Endodermal cell (in vitro differentiated cells): Measurements from ENCODE around the gene FAM13A. TPM values are rescaled to one million over a fixed set of nuclear protein-coding genes. Genes with fewer than 3 reads are reported as not detected.

Experiments
- DNase-seq: peaks from one replicate; pipeline ENCODE4 v3.0.0-alpha.2; 2017
- H3K27ac ChIP-seq: 2 replicates; pipeline ENCODE4 v1.5.1; 2013; ENCODE audit warnings: mild to moderate bottlenecking, low read depth, low read length, moderate library complexity
- H3K27me3 ChIP-seq: 2 replicates; pipeline ENCODE4 v1.6.1; 2013; ENCODE audit warnings: mild to moderate bottlenecking, low read length, moderate library complexity; ENCODE audit not compliant: insufficient read depth, control insufficient read depth, poor library complexity, severe bottlenecking
- H3K36me3 ChIP-seq: 2 replicates; pipeline ENCODE4 v1.7.0; 2013; ENCODE audit warnings: mild to moderate bottlenecking, low read length, moderate library complexity; ENCODE audit not compliant: control insufficient read depth, insufficient read depth
- H3K4me1 ChIP-seq: one replicate; pipeline ENCODE4 v1.7.0; 2013; ENCODE audit warnings: low read length; ENCODE audit not compliant: control insufficient read depth, insufficient read depth
- H3K4me3 ChIP-seq: 2 replicates; pipeline ENCODE4 v1.5.1; 2013; ENCODE audit warnings: mild to moderate bottlenecking, low read length, moderate library complexity
- H3K9ac ChIP-seq: 2 replicates; pipeline ENCODE4 v1.6.1; 2013; ENCODE audit warnings: mild to moderate bottlenecking, low read length, moderate library complexity; ENCODE audit not compliant: poor library complexity, severe bottlenecking; ENCODE audit errors: extremely low read depth
- H3K9me3 ChIP-seq: 2 replicates; pipeline ENCODE4 v1.6.1; 2013; ENCODE audit warnings: mild to moderate bottlenecking, low read length, moderate library complexity; ENCODE audit not compliant: control insufficient read depth
- H3K27ac Mint-ChIP-seq: 2 replicates; pipeline ENCODE4 v1.8.0; 2020; ENCODE audit warnings: mixed read lengths
- H3K27me3 Mint-ChIP-seq: 2 replicates; pipeline ENCODE4 v1.8.0; 2021; ENCODE audit warnings: mild to moderate bottlenecking, mixed read lengths; ENCODE audit not compliant: insufficient read depth
- H3K36me3 Mint-ChIP-seq: 2 replicates; pipeline ENCODE4 v1.8.0; 2020; ENCODE audit warnings: low read depth, mixed read lengths
- H3K4me1 Mint-ChIP-seq: 2 replicates; pipeline ENCODE4 v1.8.0; 2020; ENCODE audit warnings: mixed read lengths
- H3K4me3 Mint-ChIP-seq: 2 replicates; pipeline ENCODE4 v1.8.0; 2020; ENCODE audit warnings: mild to moderate bottlenecking, moderate library complexity, mixed read lengths
- H3K9me3 Mint-ChIP-seq: 2 replicates; pipeline ENCODE4 v1.8.0; 2020; ENCODE audit warnings: mild to moderate bottlenecking, mixed read lengths
- WGBS, 2 experiments: methylation state at CpG; one replicate each; pipeline versions ENCODE4 v1.1.5 to v1.1.7; 2013; ENCODE audit warnings: missing lambda C conversion rate in 2 of 2, mixed read lengths in 1 of 2; ENCODE audit not compliant: insufficient coverage in 1 of 2, insufficient read length in 1 of 2; 5-methylcytosine and 5-hydroxymethylcytosine counted together
- total RNA-seq, 2 donors: library from RNA; stranded (reverse); fragmentation: NEBNext Ultra II Directional in 1 of 2; extraction: Animal tissue kit (Norgen Biotek cat#: 25700) in 1 of 2; gene quantifications; 2 replicates in 1 of 2; 3 replicates in 1 of 2; pipeline ENCODE4 v1.2.1, GENCODE V29; 2021
- TF ChIP-seq, protein P1 (sequence below): fragments of 200-600 bp; sonication (generic); conservative IDR thresholded peaks from 2 replicates; pipeline ENCODE4 v1.5.0; 2021; ENCODE audit warnings: antibody characterized with exemption, mild to moderate bottlenecking

The FAM13A gene
- total RNA-seq, 2 donors from 2014 or later = 13.6 to 17.0 TPM

DNA sequence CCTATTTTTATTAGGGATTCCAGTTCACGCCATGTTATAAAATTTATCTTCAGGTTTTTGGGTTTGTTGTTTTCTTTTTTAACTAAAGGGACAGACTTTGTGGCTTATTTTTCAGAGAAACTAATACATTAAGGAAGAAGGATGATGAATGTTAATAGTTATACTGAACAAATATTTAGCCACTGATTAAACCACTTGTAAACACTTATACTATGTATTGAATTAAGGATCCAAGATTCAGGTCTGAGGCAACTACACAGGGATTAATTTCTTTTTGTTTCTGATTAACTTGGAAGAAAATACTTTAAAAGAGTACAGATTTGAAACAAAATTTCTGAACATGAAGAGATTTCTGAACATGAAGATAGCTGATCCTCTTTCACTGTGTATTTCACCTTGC, 276.6 kb downstream of the FAM13A start:
- TF ChIP-seq, protein P1, sequence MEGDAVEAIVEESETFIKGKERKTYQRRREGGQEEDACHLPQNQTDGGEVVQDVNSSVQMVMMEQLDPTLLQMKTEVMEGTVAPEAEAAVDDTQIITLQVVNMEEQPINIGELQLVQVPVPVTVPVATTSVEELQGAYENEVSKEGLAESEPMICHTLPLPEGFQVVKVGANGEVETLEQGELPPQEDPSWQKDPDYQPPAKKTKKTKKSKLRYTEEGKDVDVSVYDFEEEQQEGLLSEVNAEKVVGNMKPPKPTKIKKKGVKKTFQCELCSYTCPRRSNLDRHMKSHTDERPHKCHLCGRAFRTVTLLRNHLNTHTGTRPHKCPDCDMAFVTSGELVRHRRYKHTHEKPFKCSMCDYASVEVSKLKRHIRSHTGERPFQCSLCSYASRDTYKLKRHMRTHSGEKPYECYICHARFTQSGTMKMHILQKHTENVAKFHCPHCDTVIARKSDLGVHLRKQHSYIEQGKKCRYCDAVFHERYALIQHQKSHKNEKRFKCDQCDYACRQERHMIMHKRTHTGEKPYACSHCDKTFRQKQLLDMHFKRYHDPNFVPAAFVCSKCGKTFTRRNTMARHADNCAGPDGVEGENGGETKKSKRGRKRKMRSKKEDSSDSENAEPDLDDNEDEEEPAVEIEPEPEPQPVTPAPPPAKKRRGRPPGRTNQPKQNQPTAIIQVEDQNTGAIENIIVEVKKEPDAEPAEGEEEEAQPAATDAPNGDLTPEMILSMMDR = no peak
- no peaks in the 10 kb centered on the region for H3K27me3 ChIP-seq
- H3K36me3 ChIP-seq = no peaks in the 10 kb centered on the region
- no peak overlapping the region for H3K4me3 ChIP-seq
- no peaks in the 10 kb centered on the region for H3K9me3 ChIP-seq
- 95% methylated on average over 1 of the region's 1 CpG; no CpG with 5 or more reads in 1 of the 2 experiments for WGBS, 2 experiments
- H3K9ac ChIP-seq = no peak overlapping the region
- H3K4me1 Mint-ChIP-seq = peaks cover 1% of the 10 kb centered on the region
- no peaks in the 10 kb centered on the region for H3K9me3 Mint-ChIP-seq
- H3K27ac ChIP-seq = no peak overlapping the region
- no peaks in the 10 kb centered on the region for H3K4me1 ChIP-seq
- no peak overlapping the region for H3K27ac Mint-ChIP-seq
- no peak for DNase-seq
- no peaks in the 10 kb centered on the region for H3K36me3 Mint-ChIP-seq
- no peaks in the 10 kb centered on the region for H3K27me3 Mint-ChIP-seq
- H3K4me3 Mint-ChIP-seq = no peak overlapping the region

DNA sequence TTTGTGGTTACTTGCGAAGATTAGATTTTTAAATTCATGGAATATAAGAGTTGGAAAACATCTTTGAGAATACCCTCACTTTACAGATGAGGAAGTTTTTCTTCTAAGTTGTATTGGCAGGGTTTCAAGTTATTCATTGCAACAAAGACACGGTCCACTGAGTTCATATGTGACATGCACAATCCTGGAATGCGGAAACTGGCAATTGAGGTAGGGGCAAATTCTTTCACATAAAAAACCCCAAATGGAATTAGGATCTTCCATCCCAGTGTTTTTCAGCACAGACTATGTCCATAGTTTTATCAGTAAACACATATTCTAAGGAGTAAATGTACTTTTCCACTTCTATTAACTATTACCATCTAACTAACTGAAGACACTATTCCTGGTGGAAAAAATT, 277.6 kb downstream of the FAM13A start:
- H3K36me3 Mint-ChIP-seq = peaks cover 2% of the 10 kb centered on the region
- WGBS, 2 experiments = 90 to 100% methylated on average over 3 of the region's 3 CpGs

DNA sequence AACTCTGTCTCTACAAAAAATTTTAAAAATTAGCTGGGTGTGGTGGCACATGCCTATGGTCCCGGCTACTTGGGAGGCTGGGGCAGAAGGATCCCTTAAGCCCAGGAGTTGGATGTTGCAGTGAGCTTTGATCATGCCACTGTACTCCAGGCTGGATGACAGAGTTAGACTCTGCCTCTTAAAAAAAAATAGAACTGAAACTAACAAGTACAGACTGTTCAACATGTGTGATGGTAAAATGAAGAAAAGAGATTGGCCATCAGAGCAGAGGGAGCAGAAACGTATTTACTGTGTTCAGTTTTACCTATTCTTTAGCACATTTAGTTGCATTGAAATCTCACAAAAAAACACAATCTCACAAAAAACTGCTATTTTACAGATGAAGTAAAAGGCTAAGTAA, 281.5 kb downstream of the FAM13A start:
- Histone ChIP-seq H3K4me3 (no peak overlapping the region), H3K9ac (no peak overlapping the region), H3K36me3 (no peaks in the 10 kb centered on the region), H3K4me1 (no peaks in the 10 kb centered on the region), H3K27me3 (no peaks in the 10 kb centered on the region), H3K27ac (no peak overlapping the region), H3K9me3 (no peaks in the 10 kb centered on the region)
- Mint-ChIP-seq H3K4me3 (no peak overlapping the region), H3K9me3 (no peaks in the 10 kb centered on the region), H3K27me3 (no peaks in the 10 kb centered on the region), H3K4me1 (no peaks in the 10 kb centered on the region), H3K27ac (no peak overlapping the region), H3K36me3 (peaks cover 2% of the 10 kb centered on the region)
- 91 to 93% methylated on average over 2 of the region's 2 CpGs for WGBS, 2 experiments
- DNase-seq = no peak
- TF ChIP-seq, protein P1 = no peak

More for the DNA sequence above, 277.6 kb downstream of the FAM13A start:
- H3K9me3 ChIP-seq = no peaks in the 10 kb centered on the region
- no peaks in the 10 kb centered on the region for H3K4me1 ChIP-seq
- H3K4me3 ChIP-seq = no peak overlapping the region
- no peak overlapping the region for H3K4me3 Mint-ChIP-seq
- no peaks in the 10 kb centered on the region for H3K27me3 ChIP-seq
- H3K27ac ChIP-seq = no peak overlapping the region
- TF ChIP-seq, protein P1 = no peak
- no peak overlapping the region for H3K9ac ChIP-seq
- H3K27me3 Mint-ChIP-seq = no peaks in the 10 kb centered on the region
- H3K9me3 Mint-ChIP-seq = no peaks in the 10 kb centered on the region
- H3K27ac Mint-ChIP-seq = no peak overlapping the region
- no peaks in the 10 kb centered on the region for H3K36me3 ChIP-seq
- H3K4me1 Mint-ChIP-seq = no peaks in the 10 kb centered on the region
- DNase-seq = no peak
